ENCODE measurements around the gene ENOSF1.
"Not testable (repeated sequence)": the region's sequence is repeated elsewhere in the genome, so short reads cannot be mapped to it uniquely, and the experiment has no call there.

The ENOSF1 gene, protein sequence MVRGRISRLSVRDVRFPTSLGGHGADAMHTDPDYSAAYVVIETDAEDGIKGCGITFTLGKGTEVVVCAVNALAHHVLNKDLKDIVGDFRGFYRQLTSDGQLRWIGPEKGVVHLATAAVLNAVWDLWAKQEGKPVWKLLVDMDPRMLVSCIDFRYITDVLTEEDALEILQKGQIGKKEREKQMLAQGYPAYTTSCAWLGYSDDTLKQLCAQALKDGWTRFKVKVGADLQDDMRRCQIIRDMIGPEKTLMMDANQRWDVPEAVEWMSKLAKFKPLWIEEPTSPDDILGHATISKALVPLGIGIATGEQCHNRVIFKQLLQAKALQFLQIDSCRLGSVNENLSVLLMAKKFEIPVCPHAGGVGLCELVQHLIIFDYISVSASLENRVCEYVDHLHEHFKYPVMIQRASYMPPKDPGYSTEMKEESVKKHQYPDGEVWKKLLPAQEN

DNA sequence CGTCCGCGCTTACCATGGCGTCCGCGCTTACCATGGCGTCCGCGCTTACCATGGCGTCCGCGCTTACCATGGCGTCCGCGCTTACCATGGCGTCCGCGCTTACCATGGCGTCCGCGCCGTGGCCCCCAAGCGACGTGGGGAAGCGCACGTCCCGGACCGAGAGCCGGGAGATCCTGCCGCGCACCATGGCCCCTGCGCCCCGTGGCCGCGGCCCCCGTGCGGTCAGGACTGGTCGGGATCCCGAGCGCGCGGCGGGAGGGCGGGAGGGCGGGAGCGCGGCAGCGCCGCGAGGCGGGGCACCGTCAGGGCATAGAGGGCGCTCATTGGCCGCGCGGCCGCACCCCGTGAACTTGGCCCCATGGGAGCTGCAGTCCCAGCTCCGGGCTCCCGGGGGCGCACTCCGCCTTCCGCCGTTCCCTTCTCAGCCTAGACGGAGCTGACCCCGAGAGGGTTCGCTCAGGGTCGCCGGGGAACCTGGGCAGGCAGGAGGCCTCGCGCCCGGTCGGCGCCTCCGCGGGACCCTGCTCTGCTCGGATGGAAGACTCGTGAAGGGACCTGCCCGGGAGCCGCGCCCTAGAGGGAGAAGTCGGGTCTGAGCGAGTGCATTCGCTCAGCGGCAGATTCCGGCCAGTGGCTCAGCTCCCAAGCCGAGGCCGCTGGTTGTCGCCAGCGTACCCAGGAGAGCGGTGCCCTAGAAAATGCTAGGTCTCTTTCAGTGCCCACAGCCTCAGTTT lies at the start of gene ENOSF1:
ENOSF1 (minus strand) TSS at position 230 of the 734 bp plus-strand sequence; CDS start at position 187, 43 bp downstream.
- DNase-seq (ENCODE audit: extremely low read depth, insufficient read length), result peak; percentile 89
- peak within 1 kb of the TSS; percentile 84 for H3K4me3 ChIP-seq (replicated peaks; ENCODE audit: low read depth, low read length)
- no peaks in the 10 kb centered on the region for H3K36me3 ChIP-seq (ENCODE audit: control insufficient read depth, insufficient read depth, low read length)
- H3K27me3 ChIP-seq (replicated peaks; ENCODE audit: control insufficient read depth, insufficient read depth, low read length), result no peaks in the 10 kb centered on the region
- TF ChIP-seq, protein P1, sequence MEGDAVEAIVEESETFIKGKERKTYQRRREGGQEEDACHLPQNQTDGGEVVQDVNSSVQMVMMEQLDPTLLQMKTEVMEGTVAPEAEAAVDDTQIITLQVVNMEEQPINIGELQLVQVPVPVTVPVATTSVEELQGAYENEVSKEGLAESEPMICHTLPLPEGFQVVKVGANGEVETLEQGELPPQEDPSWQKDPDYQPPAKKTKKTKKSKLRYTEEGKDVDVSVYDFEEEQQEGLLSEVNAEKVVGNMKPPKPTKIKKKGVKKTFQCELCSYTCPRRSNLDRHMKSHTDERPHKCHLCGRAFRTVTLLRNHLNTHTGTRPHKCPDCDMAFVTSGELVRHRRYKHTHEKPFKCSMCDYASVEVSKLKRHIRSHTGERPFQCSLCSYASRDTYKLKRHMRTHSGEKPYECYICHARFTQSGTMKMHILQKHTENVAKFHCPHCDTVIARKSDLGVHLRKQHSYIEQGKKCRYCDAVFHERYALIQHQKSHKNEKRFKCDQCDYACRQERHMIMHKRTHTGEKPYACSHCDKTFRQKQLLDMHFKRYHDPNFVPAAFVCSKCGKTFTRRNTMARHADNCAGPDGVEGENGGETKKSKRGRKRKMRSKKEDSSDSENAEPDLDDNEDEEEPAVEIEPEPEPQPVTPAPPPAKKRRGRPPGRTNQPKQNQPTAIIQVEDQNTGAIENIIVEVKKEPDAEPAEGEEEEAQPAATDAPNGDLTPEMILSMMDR (IDR thresholded peaks at IDR 0.05; ENCODE audit: insufficient read depth, low read length, poor library complexity, severe bottlenecking), result peak; percentile 75

DNA sequence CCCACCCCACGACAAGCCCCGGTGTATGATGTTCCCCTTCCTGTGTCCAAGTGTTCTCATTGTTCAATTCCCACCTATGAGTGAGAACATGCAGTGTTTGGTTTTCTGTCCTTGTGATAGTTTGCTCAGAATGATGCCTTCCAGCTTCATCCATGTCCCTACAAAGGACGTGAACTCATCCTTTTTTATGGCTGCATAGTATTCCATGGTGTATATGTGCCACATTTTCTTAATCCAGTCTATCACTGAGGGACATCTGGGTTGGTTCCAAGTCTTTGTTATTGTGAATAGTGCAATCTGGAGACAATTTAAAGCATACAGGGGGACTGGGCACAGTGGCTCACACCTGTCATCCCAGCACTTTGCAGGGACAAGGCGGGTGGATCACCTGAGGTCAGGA lies 47.4 kb upstream of the ENOSF1 start:
- not testable (repeated sequence) for H3K27me3 ChIP-seq (replicated peaks; ENCODE audit: control insufficient read depth, insufficient read depth, low read length); H3K4me3 ChIP-seq (replicated peaks; ENCODE audit: low read depth, low read length); H3K36me3 ChIP-seq (ENCODE audit: control insufficient read depth, insufficient read depth, low read length); DNase-seq (ENCODE audit: extremely low read depth, insufficient read length)

DNA sequence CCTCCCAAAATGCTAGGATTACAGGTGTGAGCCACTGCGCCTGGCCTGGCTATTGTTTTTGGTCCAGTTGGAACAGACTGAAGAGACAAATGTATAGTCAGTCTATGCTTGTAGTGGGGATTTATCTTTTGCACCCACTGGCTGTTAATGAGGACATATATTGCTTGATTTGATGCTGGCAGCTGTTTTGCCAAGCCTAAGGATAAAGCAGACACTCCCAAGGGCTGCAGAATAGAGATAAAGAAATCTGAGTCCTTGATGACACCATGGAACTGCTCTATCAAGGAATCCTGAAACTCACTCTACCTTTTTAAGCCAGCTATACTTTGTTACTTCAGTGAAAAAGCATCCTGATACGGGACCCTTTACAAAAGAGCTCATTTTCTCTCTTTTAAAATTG lies 43.1 kb upstream of the ENOSF1 start:
- DNase-seq (ENCODE audit: extremely low read depth, insufficient read length), result no peak
- no peak overlapping the region for H3K4me3 ChIP-seq (replicated peaks; ENCODE audit: low read depth, low read length)
- H3K36me3 ChIP-seq (ENCODE audit: control insufficient read depth, insufficient read depth, low read length), result no peaks in the 10 kb centered on the region; the same call in 1 of the 2 replicates
- TF ChIP-seq, protein P1 (IDR thresholded peaks at IDR 0.05; ENCODE audit: insufficient read depth, low read length, poor library complexity, severe bottlenecking), result no peak
- no peaks in the 10 kb centered on the region for H3K27me3 ChIP-seq (replicated peaks; ENCODE audit: control insufficient read depth, insufficient read depth, low read length)

DNA sequence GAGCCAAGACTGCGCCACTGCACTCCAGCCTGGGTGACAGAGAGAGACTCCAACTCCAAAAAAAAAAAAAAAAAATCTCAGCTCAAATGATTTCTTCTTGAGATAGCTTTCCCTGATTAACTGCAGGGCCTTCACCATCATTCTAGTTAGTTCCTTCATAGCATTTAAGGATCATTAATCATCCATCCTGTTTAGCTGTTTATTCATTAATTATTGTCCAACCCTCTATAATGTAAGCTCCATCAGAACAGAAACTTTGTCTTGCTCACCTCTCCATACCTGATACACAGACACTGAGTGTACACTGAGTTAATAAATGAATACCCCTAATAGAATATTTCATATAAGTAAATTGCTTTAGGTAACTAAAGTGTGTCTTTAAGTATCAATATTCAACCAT lies 42.2 kb upstream of the ENOSF1 start:
- DNase-seq (ENCODE audit: extremely low read depth, insufficient read length), result no peak
- H3K27me3 ChIP-seq (replicated peaks; ENCODE audit: control insufficient read depth, insufficient read depth, low read length), result no peaks in the 10 kb centered on the region
- TF ChIP-seq, protein P1 (IDR thresholded peaks at IDR 0.05; ENCODE audit: insufficient read depth, low read length, poor library complexity, severe bottlenecking), result no peak
- no peak overlapping the region for H3K4me3 ChIP-seq (replicated peaks; ENCODE audit: low read depth, low read length)
- H3K36me3 ChIP-seq (ENCODE audit: control insufficient read depth, insufficient read depth, low read length), result no peaks in the 10 kb centered on the region; the same call in 1 of the 2 replicates

DNA sequence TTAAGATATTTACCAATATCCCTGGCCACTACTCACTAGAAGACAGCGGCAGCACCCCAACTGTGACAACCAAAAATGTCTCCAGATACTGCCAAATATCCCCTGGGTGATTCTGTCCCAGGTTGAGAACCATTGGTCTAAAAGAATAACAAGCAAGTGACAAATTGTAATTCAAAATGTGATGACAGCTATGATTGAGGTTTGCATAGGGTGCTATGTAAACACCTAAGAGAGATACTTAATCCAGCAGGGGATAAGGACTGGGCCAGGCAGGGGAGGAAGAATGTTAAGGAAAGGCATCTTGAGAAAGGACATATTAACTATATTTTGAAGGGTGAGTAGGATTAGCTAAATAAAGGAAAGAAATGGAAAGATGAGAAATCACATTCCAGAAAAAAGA lies 38.0 kb upstream of the ENOSF1 start:
- DNase-seq (ENCODE audit: extremely low read depth, insufficient read length), result no peak
- Histone ChIP-seq H3K36me3 (ENCODE audit: control insufficient read depth, insufficient read depth, low read length) (no peaks in the 10 kb centered on the region; the same call in 1 of the 2 replicates), H3K27me3 (replicated peaks; ENCODE audit: control insufficient read depth, insufficient read depth, low read length) (no peaks in the 10 kb centered on the region), H3K4me3 (replicated peaks; ENCODE audit: low read depth, low read length) (no peak overlapping the region)
- TF ChIP-seq, protein P1 (IDR thresholded peaks at IDR 0.05; ENCODE audit: insufficient read depth, low read length, poor library complexity, severe bottlenecking), result no peak

Measured in GM06990 (cell line).